GM18508 (cell line): ENCODE data around the gene SNX15.
"Not testable (repeated sequence)": the region's sequence is repeated elsewhere in the genome, so short reads cannot be mapped to it uniquely, and the experiment has no call there.

ENCODE experiments used
- ATAC-seq: cut with Tn5 transposase; IDR thresholded peaks from one replicate; pipeline ENCODE4 v1.9.1; 2021; ENCODE audit warnings: moderate number of reproducible peaks; ENCODE audit not compliant: insufficient read depth, unreplicated experiment

The SNX15 gene

GRCh38 chr11:65014726-65015227, 12.5 kb upstream of the SNX15 start:
- ATAC-seq = no peak

GRCh38 chr11:65016705-65017104, 10.5 kb upstream of the SNX15 start:
- no peak for ATAC-seq

GRCh38 chr11:65017937-65018336, 9.3 kb upstream of the SNX15 start:
- no peak for ATAC-seq

DNA sequence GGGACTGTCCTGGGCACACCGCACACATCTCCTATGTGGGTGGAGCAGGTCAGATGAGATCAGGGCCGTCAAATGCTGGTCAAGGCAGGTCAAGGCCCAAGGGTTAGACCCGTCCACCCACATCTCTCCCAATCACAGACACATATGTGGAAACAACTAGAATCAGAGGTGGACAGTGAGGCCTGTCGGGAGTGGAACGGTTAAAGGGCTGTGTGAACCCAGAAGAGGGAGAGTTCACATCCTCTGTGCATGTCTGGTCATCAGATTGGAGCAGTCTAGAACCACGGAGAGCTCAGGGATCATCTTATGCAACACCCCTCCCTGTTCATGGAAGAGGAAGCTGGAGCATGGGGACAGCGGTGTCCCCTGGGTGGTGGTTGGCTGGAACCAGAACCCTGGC, 7.4 kb upstream of the SNX15 start:
- ATAC-seq = no peak

DNA sequence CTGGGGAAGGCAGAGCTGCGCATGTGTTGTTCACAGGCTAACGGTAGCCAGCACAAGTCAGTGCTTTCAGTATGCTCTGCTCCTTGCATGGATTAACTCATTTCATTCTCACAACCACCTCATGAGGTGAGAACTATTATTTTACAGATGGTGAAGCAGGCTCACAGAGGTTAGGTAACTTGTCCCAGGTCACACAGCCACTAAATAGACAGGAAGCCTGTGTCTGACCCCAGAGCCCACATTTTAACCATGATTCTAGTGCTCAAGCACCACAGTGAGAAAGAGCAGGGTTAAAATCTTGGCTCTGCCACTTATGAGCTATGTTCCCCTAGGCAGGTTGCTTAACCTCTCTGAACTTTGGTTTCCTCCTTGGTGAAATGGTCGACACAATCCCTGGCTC, 6.2 kb upstream of the SNX15 start:
- ATAC-seq = no peak

GRCh38 chr11:65021509-65021908, 5.7 kb upstream of the SNX15 start:
- no peak for ATAC-seq

- not testable (repeated sequence) for ATAC-seq
Observed at GRCh38 chr11:65023502-65023901, 3.7 kb upstream of the SNX15 start.

DNA sequence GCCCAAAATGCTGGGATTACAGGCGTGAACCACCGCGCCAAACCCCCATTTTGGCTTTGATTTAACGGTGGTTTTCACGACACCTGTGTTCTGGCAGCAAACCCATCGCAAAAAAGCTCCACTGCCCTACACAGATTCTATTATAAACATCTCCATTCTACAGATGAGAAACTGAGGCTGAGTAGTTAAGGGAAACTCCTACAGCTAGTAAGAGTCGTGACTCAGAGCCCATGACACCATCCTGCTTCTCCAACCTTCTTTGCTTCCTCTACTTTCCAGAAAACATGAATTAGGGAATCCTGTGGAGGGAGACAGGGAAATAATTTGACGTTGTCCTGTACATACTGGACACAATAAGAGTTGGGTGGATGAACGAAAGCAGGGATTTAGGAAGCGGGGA, 429 bp upstream of the SNX15 start:
- no peak for ATAC-seq

GRCh38 chr11:65032216-65032615, 5.0 kb downstream of the SNX15 start:
- ATAC-seq = no peak

- ATAC-seq = no peak
Observed at GRCh38 chr11:65034423-65034822, 7.2 kb downstream of the SNX15 start.

DNA sequence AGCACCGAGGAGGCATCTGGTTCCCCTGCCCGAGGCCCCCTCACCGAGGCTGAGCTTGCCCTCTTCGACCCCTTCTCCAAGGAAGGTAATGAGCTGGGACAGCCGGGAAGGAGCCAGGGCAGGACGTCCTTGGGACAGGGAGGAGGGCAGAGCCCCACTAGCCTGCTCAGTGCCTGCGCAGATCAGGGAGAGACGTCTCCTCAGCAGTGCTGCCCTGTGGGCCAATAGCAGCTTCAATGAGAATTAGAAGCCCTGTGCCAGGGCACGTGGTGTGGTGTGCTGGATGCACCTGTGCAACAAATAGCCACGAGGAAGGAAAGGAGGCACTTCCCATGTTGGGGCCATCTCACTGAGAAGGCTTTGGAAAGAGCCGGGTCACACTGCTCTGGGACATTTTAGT, 8.3 kb downstream of the SNX15 start:
- ATAC-seq = no peak

DNA sequence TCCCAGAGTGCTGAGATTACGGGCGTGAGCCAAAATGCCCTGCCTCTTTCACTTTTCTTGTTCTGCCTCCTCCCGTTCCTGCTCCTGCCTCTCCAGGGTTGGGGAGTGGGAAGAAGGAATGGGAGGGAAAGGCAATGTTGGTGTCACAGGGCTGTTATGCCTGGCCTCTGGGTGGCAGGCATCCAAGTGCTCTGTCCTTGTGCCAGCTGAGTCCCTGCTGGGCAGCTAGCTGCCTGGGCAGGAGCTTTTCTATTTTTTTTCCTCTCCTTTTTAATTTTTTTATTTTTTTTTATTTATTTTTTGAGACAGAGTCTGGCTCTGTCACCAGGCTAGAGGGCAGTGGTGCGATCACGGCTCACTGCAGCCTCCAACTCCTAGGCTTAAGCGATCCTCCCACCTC, 9.7 kb downstream of the SNX15 start:
- no peak for ATAC-seq

- ATAC-seq = no peak
Observed at GRCh38 chr11:65040520-65040846, 13.2 kb downstream of the SNX15 start.

DNA sequence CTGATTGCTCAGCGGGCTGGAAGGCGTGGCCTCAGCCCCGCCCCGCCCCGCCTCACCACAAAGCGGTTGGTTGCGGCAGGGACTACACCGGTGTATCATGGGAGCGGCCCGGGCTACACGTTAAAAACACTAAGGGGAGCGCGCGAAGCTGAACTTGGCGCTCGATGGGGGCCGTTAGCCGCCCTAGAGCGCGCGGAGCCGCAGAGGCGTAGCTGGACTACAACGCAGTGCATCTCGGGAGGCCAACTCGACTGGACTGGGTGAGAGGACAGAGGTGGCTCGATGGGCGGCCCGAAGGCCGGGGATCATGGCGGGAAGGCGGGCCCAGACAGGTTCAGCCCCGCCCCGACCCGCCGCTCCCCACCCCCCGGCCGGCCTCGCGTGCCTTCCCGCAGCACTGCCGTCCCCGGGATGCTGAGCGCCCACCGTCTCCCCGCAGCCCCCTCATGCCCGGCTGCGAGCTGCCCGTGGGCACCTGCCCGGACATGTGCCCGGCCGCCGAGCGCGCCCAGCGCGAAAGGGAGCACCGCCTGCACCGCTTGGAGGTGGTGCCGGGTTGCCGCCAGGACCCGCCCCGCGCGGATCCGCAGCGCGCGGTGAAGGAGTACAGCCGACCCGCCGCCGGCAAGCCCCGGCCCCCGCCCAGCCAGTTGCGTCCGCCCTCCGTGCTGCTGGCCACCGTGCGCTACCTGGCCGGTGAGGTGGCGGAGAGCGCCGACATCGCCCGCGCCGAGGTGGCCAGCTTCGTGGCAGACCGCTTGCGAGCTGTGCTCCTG, 13.8 kb downstream of the SNX15 start, which contains the start of gene SAC3D1:
Gene SAC3D1 (plus strand): TSS at position 364 of the 776 bp plus-strand sequence. CDS start 83 bp downstream, at position 447.
- peak; percentile 65 for ATAC-seq

DNA sequence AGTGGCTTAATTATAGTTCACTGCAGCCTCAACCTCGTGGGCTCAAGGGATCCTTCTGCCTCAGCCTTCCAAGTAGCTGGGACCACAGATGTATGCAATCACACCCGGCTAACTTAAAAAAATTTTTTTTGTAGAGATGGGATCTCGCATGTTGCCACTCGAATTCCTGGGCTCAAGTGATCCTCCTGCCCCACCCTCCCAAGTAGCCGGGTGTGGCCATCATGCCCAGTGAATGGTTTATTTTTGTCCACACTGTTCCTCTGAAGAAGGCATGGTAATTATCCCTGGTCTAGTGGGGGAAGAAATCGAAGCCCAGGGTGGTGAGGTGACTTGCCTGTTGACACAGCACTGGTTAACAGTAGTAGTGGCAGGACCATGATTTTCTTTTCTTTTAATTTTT, 15.7 kb downstream of the SNX15 start:
- no peak for ATAC-seq

DNA sequence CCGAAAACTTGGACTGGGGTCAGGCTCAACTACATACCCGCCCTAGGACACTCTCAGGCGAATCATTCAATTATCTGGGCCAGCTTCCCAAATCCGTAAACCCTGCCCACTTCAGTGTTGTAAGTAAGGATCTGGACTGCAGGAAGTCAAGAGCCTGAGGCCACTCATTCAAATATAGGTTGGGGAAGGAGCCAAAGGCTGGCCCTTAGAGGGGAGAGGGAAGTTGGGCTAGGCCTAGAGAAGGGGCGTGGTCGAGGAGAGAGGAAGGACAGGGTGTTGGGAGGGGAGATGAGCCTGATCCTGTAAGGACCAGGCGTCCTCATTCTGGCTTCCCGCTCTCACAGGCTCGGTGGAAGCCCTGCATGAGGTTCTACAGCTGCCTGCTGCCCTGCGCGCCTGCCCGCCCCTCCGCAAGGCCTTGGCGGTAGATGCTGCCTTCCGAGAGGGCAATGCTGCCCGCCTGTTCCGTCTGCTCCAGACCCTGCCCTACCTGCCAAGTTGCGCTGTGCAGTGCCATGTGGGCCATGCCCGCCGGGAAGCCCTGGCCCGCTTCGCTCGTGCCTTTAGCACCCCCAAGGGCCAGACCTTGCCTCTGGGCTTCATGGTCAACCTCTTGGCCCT, 16.8 kb downstream of the SNX15 start:
- ATAC-seq = no peak

DNA sequence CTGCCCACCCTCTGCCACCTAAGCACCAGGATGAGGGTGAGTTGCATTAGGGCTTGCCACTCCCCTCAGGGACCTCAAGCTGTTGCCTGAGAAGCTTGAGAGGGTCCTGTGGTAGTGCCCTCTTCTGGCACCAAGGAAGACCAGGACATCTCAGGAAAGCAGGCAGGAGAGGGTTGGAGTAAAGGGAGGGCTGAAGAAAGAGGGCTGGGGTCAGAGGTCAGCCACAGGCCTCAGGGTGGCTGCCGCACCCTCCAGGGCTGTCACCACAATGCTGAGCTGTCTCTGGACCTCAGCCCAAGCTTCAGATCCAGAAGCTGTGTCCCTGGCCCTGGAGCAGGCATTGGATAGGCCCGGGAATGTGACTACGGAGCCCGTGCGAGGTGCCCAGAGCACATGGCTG, 17.8 kb downstream of the SNX15 start:
- no peak for ATAC-seq

- no peak for ATAC-seq
Observed at GRCh38 chr11:65045728-65046127, 18.5 kb downstream of the SNX15 start.

DNA sequence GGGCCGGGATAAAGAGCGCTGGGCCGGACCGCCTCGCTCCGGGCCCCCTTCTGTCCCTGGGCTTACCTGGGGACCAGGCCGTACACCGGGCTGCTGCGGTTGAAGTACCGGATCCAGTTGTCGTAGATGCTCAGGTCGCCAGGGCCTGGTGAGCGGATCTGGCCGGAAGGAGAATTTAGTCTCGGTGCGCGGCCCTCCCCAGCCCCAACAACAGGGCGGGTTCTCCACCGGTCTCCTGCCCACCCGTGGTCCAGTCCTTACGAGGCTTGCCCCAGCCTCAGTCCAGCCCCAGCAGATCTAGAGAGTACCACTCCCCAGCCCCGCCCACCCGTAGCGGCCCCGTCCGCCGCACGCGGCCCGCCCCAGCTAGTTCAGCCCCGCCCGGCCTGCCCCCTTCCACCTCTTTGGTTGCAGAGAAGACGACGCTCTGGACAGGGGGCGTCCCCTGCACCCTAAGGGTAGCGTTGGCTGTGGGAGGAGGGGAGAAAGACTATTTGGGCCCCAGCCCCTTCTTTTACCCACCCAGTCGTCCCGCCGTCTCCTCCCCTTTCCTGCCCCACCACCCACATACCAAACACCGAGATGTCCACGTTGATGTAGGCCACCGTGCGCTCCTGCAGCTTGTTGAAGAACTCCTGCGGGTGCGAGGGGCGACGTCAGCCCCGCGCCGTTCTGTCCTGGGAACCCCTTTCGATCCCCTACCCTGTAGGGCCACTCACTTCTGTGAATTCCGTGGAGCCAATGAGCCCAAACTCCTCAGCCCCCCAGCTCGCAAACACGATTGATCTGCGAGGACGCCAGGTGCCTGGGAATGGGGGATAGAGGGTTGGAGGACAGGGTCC, 20.6 kb downstream of the SNX15 start:
- ATAC-seq = no peak

DNA sequence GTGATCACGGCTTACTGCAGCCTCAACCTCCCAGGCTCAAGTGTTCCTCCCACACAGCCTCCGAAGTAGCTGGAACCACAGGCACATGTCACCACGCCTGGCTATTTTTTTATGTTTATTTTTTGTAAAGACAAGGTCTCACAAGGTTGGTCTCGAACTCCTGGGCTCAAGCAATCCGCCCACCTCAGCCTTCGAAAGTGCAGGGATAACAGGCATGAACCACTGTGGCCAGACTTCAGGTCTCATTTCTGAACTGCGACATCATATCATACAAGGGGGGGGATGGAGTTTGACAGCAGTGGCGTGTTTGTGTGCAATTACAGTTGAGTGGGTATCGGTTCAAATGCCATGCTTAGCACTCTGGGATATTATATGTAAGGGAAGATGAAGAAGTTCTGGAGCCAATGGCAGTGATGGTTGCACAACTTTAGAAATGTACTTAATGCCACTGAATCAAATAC, 24.2 kb downstream of the SNX15 start:
- ATAC-seq = no peak
